HG02588 (cell line): ENCODE measurements around the gene MOCS1.

Experiments
- ATAC-seq: cut with Tn5 transposase; IDR thresholded peaks from one replicate; pipeline ENCODE4 v1.9.1; 2021; ENCODE audit warnings: mild to moderate bottlenecking, moderate library complexity; ENCODE audit not compliant: unreplicated experiment

The MOCS1 gene

GRCh38 chr6:39881851-39882530, 52.3 kb downstream of the MOCS1 start:
- no peak for ATAC-seq

DNA sequence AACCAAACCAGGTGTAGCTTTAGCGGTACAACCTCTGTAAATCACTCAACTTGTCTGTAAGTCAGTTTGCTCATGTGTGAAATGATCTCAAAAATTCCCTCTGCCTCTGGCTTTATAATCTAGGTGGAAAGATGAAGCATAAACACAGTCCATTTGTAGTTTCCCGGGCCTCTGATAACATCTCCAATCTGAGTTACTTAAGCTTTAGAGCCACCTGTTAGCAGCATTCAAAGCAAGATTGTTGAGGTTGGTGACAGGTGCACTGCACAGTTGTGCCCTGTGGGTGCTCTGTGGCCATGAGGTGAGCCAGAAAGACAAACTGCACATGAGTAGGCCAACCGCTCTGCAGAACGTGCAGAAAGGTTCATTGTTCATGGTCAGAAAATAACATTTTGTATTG, 53.7 kb downstream of the MOCS1 start:
- no peak for ATAC-seq

- no peak for ATAC-seq
These were observed 54.7 kb downstream of the MOCS1 start for GRCh38 chr6:39879535-39879934.

- no peak for ATAC-seq
These were observed 57.4 kb downstream of the MOCS1 start for GRCh38 chr6:39876826-39877225.

DNA sequence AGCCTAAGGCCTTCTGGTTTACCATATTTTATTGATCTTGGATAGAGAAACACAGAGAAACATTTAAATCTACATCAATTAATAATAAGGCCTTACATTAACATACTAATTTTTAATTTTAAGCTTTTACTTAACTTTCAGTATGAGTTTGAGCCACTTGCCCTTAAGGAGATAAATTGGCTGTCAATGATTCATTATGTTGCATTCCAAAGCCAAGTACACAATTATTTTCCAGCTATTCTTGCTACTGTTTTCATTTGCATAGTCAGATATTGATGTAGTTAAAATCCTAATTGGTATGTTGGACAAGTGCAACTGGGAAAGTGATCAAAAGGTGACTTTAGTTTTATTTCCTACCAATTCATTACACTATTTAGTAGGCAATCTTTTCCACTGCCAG, 58.2 kb downstream of the MOCS1 start:
- ATAC-seq: no peak

- no peak for ATAC-seq
These were observed 60.8 kb downstream of the MOCS1 start for GRCh38 chr6:39873439-39873838.

DNA sequence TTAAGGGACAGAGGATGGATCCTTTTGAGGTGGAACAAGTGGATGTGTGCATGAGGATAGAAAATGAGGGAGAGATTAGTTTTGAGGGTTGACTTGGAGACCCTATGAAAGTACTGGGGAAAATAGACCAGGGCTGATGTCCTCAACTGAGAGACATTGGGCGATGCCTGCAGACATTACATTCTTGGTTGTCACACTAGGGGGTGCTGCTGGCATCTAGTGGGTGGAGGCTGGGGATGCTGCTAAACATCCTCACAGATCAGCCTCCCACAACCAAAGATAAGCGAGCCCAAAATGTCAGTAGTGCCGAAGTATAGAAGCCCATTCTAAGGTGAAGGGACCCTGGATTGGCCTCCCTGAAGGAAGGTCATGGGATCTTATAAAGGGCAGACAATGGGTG, 63.3 kb downstream of the MOCS1 start:
- no peak for ATAC-seq

DNA sequence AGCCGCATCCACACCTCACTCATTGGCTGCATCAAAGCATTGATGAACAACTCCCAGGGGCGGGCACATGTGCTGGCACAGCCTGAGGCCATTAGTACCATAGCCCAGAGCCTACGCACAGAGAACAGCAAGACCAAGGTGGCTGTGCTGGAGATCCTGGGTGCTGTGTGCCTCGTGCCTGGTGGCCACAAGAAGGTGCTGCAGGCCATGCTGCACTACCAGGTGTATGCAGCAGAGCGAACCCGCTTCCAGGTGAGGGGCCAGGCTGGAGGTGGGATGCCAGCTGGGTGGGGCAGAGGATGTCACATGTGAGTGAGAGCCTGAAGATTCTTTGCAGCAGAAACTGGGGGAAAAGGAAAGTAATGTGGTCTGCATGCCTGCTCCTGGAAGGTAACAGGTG, 66.7 kb downstream of the MOCS1 start:
- ATAC-seq: no peak

- no peak for ATAC-seq
These were observed 69.0 kb downstream of the MOCS1 start for GRCh38 chr6:39865011-39865888.

GRCh38 chr6:39861663-39862062, 72.6 kb downstream of the MOCS1 start:
- no peak for ATAC-seq

- no peak for ATAC-seq
These were observed 75.2 kb downstream of the MOCS1 start for GRCh38 chr6:39859025-39859424.

- no peak for ATAC-seq
These were observed 78.8 kb downstream of the MOCS1 start for GRCh38 chr6:39855356-39855995.
